Skeletal muscle satellite cell (primary cell): Measurements from ENCODE around the gene FADS1.

Experiments used
- H3K27me3 ChIP-seq: 2 replicates; pipeline ENCODE4 v1.7.0; 2013; ENCODE audit warnings: low read length; ENCODE audit not compliant: control insufficient read depth, insufficient read depth
- H3K36me3 ChIP-seq: 2 replicates; pipeline ENCODE4 v1.7.0; 2013; ENCODE audit warnings: mild to moderate bottlenecking, control low read depth, low read length; ENCODE audit not compliant: insufficient read depth
- H3K4me1 ChIP-seq: 2 replicates; pipeline ENCODE4 v1.7.0; 2013; ENCODE audit warnings: low read length; ENCODE audit not compliant: control insufficient read depth, insufficient read depth
- H3K4me2 ChIP-seq: 2 replicates; pipeline ENCODE4 v1.7.0; 2013; ENCODE audit warnings: mild to moderate bottlenecking, low read length
- H3K4me3 ChIP-seq: 2 replicates; pipeline ENCODE4 v1.7.0; 2013; ENCODE audit warnings: low read length
- H3K9ac ChIP-seq: 2 replicates; pipeline ENCODE4 v1.7.0; 2013; ENCODE audit warnings: mild to moderate bottlenecking, low read depth, low read length, moderate library complexity
- H3K9me3 ChIP-seq: replicated peaks from 2 replicates; pipeline ENCODE4 v1.7.0; 2013; ENCODE audit warnings: mild to moderate bottlenecking, control low read depth, low read length

The FADS1 gene

DNA sequence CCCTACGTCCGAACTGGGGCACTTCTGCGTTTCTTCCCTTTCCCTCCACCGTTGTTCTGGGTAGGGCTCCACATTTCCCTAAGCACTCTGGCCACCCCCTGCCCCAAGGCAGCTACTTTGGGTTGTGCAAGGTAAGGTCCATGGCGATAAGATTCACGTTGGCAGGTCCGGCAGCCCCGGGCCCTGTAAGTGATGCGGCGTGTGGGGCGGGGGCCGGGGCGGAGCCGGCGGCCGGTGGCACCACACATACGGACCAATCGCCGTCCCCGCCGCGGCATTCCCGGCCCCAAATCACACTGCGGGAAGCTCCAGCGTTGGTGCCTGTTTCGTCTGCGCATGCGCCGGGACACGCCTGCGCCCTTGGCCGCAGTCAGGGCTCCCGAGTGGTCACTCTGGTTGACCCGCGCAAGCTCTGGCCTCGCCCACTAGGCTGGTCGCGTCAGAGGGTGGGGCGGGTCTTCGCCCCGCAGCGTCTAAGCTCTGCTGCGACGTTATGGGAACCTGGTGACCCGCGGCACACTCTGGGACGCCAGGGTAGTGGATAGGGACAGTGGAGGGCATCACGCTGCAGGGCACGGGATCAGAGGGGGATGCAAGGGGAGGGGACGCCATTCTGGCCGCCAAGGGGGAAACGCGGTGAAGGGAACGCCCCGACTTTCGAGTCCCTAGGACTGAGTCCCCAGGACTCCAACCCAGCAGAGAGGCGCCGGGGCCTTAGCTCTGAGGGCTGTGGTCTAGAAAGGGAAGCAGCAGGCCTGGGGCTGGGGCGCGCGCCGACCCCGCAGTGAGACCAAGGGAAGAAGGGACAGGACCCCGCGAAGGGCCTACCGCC lies 1.6 kb downstream of the FADS1 start:
- Histone ChIP-seq H3K9me3 (no peaks in the 10 kb centered on the region), H3K4me3 (peak overlapping the region; percentile 93), H3K4me2 (peak overlapping the region; percentile 94), H3K9ac (peak overlapping the region; percentile 93), H3K36me3 (peaks cover 29% of the 10 kb centered on the region), H3K27me3 (no peaks in the 10 kb centered on the region), H3K4me1 (peaks cover 17% of the 10 kb centered on the region)

- H3K4me1 ChIP-seq: peaks cover 13% of the 10 kb centered on the region
- H3K4me3 ChIP-seq: peak overlapping the region; percentile 93
- no peaks in the 10 kb centered on the region for H3K9me3 ChIP-seq
- H3K27me3 ChIP-seq: no peaks in the 10 kb centered on the region
- peak overlapping the region; percentile 93 for H3K9ac ChIP-seq
- H3K36me3 ChIP-seq: peaks cover 35% of the 10 kb centered on the region
- H3K4me2 ChIP-seq: peak overlapping the region; percentile 94
Measured at GRCh38 chr11:61814247-61814957, 2.4 kb downstream of the FADS1 start.

- Histone ChIP-seq H3K9me3 (no peaks in the 10 kb centered on the region), H3K4me1 (peaks cover 11% of the 10 kb centered on the region), H3K27me3 (no peaks in the 10 kb centered on the region), H3K4me2 (no peak overlapping the region), H3K36me3 (peaks cover 43% of the 10 kb centered on the region), H3K4me3 (no peak overlapping the region), H3K9ac (no peak overlapping the region)
Measured at GRCh38 chr11:61812736-61813411, 3.9 kb downstream of the FADS1 start.

DNA sequence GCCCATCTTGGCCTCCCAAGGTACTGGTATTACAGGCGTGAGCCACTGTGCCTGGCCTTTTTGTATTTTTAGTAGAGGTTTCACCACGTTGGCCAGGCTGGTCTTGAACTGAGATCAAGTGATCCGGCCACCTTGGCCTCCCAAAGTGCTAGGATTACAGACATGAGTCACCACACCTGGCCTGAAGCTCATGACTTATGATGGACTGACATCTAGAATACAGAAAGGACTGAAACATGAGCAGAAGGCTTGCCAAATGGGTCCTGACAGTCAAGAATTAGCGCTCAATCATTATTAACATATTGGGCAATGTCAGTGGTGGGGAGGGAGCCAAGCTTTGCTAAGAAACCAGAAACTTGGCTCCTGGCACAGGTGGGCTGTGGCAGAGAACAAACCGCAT lies 5.0 kb downstream of the FADS1 start:
- H3K9me3 ChIP-seq: no peaks in the 10 kb centered on the region
- peaks cover 49% of the 10 kb centered on the region for H3K36me3 ChIP-seq
- H3K4me3 ChIP-seq: no peak overlapping the region
- peaks cover 3% of the 10 kb centered on the region for H3K4me1 ChIP-seq
- H3K27me3 ChIP-seq: no peaks in the 10 kb centered on the region
- H3K4me2 ChIP-seq: no peak overlapping the region
- no peak overlapping the region for H3K9ac ChIP-seq

- H3K4me1 ChIP-seq: peaks cover 3% of the 10 kb centered on the region
- H3K4me3 ChIP-seq: no peak overlapping the region
- no peaks in the 10 kb centered on the region for H3K9me3 ChIP-seq
- H3K36me3 ChIP-seq: peaks cover 53% of the 10 kb centered on the region
- H3K4me2 ChIP-seq: no peak overlapping the region
- no peak overlapping the region for H3K9ac ChIP-seq
- no peaks in the 10 kb centered on the region for H3K27me3 ChIP-seq
Measured at GRCh38 chr11:61810671-61811175, 6.1 kb downstream of the FADS1 start.

GRCh38 chr11:61806785-61807184 lies 10.0 kb downstream of the FADS1 start:
- Histone ChIP-seq H3K9ac (no peak overlapping the region), H3K4me1 (no peaks in the 10 kb centered on the region), H3K36me3 (peaks cover 69% of the 10 kb centered on the region), H3K4me3 (no peak overlapping the region), H3K4me2 (no peak overlapping the region), H3K27me3 (no peaks in the 10 kb centered on the region), H3K9me3 (no peaks in the 10 kb centered on the region)

- Histone ChIP-seq H3K27me3 (no peaks in the 10 kb centered on the region), H3K4me2 (no peak overlapping the region), H3K4me3 (no peak overlapping the region), H3K4me1 (no peaks in the 10 kb centered on the region), H3K9ac (no peak overlapping the region), H3K36me3 (peaks cover 69% of the 10 kb centered on the region), H3K9me3 (no peaks in the 10 kb centered on the region)
Measured at GRCh38 chr11:61805146-61805545, 11.7 kb downstream of the FADS1 start.

DNA sequence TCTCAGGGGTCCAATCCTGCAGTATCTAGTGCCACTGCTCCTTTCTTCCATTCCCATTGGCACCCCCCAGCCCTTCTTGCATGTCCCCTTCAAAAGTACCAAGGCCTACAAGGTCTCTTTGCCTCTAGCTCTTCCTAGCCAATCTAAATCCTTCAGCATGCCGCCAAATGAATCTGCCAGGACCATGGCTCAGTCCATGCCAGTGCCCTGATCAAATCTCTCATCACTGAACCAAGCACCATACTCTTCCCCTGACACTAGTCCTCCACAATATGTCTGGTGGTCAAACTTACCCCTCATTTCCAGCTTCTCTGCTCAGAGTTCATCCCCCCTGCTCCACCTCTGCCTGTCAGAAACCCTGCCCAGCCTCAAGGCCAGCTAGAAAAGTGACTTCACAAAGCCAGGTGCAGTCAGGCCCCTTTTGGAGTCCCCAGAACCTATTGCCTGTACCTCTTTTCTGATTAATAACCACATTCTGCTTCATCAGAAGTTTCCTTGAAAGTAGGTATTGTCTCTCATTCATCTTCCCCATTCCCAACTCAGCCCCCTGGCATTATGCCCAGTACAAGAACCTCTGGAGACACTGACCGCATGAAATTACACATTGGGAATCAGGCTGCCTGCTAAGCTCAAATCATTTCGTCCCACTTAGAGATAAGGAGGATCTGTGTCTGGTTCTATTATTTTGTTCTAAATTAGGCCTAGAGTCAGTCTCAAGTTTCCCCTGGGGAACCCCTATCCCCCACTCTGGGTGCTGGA lies 12.7 kb downstream of the FADS1 start:
- no peak overlapping the region for H3K9ac ChIP-seq
- H3K36me3 ChIP-seq: peaks cover 70% of the 10 kb centered on the region

GRCh38 chr11:61802605-61803004 lies 14.2 kb downstream of the FADS1 start:
- H3K4me3 ChIP-seq: no peak overlapping the region
- H3K4me1 ChIP-seq: no peaks in the 10 kb centered on the region
- peaks cover 60% of the 10 kb centered on the region for H3K36me3 ChIP-seq
- no peak overlapping the region for H3K4me2 ChIP-seq
- no peaks in the 10 kb centered on the region for H3K9me3 ChIP-seq
- H3K27me3 ChIP-seq: no peaks in the 10 kb centered on the region
- H3K9ac ChIP-seq: no peak overlapping the region

More for the DNA sequence above, 12.7 kb downstream of the FADS1 start:
- no peaks in the 10 kb centered on the region for H3K9me3 ChIP-seq
- H3K4me1 ChIP-seq: no peaks in the 10 kb centered on the region
- no peak overlapping the region for H3K4me2 ChIP-seq
- H3K27me3 ChIP-seq: no peaks in the 10 kb centered on the region
- no peak overlapping the region for H3K4me3 ChIP-seq

- Histone ChIP-seq H3K9me3 (no peaks in the 10 kb centered on the region), H3K4me3 (no peak overlapping the region), H3K27me3 (no peaks in the 10 kb centered on the region), H3K9ac (no peak overlapping the region), H3K4me2 (no peak overlapping the region), H3K36me3 (peaks cover 59% of the 10 kb centered on the region), H3K4me1 (no peaks in the 10 kb centered on the region)
Measured at GRCh38 chr11:61800331-61801281, 16.2 kb downstream of the FADS1 start.
